Superior temporal gyrus (tissue), 1 donor: ENCODE data around the gene SMARCD2.

Experiments used
- DNase-seq: peaks from one replicate; pipeline ENCODE4 v3.0.0-alpha.2; 2016; ENCODE audit errors: extremely low spot score

The SMARCD2 gene

GRCh38 chr17:63805591-63805990 is 36.9 kb downstream of the SMARCD2 start:
- DNase-seq = no peak

DNA sequence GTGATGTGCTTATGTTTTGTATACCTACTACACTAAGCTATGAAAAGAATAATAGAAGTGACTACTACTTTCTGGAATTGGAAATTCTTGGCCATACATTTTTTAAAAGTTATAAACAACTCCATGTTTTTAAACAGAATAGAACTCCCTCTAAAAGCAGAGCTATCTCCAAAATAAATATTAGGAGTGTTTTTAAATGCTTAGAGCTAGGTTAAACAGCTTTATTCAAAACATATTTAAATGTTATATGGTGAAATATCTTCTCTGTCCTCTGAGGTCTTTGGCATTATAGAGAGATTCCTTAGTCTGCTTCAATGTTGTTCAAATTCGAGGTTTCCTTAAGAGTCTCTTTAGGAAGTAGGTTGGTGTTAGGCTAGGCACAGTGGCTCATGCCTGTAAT is 38.2 kb downstream of the SMARCD2 start:
- DNase-seq = no peak

DNA sequence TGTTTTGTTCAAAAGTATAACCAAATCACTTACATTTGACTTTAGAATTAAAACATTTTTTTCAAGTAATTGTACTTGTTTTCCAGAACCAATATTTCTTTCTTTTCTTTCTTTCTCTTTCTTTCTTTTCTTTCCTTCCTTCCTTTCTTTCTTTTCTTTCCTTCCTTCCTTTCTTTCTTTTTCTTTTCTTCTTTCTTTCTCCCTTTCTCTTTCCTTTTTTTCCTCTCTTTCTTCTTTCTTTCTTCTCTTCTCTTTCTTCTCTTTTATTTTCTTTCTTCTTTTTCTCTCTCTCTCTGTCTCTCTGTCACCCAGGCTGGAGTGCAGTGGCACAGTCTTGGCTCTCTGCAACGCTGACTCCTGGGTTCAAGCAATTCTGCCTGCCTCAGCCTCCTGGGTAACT is 41.7 kb downstream of the SMARCD2 start:
- DNase-seq = no peak

DNA sequence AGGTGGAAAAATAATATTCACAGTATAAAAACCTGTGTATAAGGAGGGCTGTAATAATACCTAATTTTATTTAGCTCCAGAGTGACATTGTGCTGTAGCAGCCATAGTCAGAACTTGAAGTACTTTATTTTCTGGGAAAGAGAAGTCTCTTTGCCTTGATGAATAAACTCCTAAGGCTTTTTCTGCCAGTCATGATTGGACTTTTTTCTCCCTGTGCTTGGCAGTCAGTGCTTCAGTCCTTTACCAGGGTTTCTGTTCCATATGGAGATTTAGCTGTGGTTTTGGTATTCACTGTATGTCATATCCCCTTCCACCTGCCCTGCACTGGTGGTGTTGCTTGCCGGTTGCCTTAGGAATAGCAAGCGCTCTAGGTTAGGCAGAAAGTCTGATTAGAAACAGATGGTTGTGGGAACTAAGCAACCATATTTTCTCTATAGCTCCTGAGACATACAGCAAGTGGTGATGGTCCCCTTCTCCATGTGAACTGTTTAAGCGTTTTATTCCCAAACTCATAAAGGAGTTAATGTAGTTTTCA is 43.8 kb downstream of the SMARCD2 start:
- DNase-seq = no peak

GRCh38 chr17:63796375-63796774 is 46.1 kb downstream of the SMARCD2 start:
- DNase-seq = peak; percentile 46

DNA sequence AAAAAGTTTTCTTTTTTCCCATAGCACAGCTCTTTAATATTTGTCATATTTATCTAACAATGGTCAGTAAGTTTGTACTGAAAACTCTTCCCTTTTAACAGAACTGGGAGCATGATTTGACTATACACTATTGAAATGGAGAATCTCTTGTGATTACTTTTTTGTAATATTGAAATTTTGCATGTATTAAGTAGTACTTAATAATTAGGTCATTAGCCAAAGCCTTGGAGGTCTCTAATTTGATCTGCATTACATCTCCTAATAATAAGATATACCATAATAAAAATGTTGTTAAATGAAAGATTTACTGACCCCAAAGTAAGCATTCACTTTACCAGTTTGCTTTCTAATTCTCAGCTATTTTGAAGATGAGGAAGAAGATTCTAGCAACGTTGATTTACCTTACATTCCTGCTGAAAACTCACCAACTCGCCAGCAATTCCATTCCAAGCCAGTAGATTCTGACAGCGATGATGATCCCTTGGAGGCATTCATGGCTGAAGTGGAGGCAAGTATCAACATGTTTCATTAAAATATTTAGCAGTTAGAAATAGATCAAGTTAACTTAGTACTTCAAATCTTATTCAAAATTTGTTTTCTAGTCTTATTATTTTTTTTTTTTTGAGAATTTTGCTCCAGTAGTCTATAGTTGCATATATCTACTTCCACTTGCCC is 50.3 kb downstream of the SMARCD2 start:
- no peak for DNase-seq

GRCh38 chr17:63790057-63790456 is 52.4 kb downstream of the SMARCD2 start:
- DNase-seq = no peak

DNA sequence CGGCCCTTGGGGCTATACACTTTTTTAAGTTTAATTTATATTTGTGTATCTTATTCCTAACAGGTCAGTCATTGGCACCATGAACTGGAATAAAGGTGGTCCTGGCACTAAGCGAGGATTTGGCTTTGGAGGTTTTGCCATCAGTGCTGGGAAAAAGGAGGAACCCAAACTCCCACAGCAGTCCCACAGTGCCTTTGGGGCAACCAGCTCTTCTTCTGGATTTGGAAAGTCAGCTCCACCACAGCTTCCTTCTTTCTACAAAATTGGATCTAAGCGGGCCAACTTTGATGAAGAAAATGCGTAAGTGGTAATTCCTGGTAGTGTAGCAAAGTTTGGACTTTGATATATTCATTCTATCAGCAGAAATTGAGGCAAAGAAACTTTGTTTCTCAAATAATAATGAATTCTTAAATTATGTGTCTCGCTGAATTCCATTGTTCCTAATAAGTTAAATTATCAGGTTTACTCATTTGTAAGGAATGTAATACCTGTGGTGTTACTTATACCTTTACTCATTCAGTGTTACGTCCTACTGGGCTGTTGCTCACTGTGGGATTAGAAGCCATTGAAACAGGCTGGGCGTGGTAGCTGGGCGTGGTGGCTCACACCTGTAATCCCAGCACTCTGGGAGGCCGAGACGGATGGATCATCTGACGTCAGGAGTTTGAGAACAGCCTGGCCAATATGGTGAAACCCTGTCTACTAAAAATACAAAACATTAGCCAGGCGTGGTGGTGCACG is 55.3 kb downstream of the SMARCD2 start:
- no peak for DNase-seq

- DNase-seq = no peak
Observed at GRCh38 chr17:63786117-63786516, 56.4 kb downstream of the SMARCD2 start.

- no peak for DNase-seq
Observed at GRCh38 chr17:63785556-63785955, 56.9 kb downstream of the SMARCD2 start.

- no peak for DNase-seq
Observed at GRCh38 chr17:63783522-63783921, 59.0 kb downstream of the SMARCD2 start.
